ENCODE data around the gene ADSL. TPM values are rescaled to one million over a fixed set of nuclear protein-coding genes. Genes with fewer than 3 reads are reported as not detected.

The ADSL gene
- total RNA-seq, result 10 to 100 TPM; 36.1 to 71.8 (median 58.1) TPM

DNA sequence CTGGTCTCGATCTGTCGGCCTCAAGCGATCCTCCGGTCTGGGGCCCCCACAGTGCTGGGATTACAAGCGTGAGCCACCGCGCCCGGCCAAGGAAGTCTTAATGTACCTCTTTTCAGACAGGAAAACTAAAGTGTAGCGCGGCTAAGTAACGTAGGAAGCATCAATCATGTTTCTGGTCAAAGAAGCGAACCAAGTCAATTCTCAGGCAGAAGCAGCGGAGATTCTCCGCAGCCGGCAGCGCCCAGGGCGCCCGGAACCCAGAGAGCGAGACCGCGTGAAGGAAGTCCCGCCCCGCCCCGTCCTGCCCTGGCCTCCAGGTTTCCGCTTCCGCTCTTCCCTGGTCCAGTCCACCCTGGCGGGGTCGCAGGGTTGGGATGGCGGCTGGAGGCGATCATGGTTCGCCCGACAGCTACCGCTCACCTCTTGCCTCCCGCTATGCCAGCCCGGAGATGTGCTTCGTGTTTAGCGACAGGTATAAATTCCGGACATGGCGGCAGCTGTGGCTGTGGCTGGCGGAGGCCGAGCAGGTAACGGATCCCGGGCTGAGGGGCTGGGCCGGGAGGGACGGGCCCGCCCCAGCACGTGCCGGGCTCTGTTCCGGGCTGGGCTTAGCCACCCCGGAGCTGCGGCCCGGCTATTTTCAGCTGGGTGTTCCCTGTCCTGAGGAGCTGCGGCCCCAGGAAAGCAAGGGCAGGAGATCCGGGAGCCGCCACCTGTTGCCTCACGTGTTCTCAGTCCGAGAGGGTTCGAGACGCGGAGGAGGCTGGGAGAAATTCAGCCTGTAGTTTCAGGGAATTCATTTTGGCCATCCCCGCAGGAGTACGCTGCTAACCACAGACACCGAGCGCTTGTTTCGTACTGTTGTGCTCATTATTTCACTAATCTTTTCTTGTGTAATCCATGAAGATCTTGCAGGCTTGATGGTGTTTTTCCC lies at the start of gene ADSL:
Gene ADSL (plus strand): TSS at position 316 of the 934 bp plus-strand sequence. CDS start 59 bp downstream, at position 375.
- TF ChIP-seq, protein P1, sequence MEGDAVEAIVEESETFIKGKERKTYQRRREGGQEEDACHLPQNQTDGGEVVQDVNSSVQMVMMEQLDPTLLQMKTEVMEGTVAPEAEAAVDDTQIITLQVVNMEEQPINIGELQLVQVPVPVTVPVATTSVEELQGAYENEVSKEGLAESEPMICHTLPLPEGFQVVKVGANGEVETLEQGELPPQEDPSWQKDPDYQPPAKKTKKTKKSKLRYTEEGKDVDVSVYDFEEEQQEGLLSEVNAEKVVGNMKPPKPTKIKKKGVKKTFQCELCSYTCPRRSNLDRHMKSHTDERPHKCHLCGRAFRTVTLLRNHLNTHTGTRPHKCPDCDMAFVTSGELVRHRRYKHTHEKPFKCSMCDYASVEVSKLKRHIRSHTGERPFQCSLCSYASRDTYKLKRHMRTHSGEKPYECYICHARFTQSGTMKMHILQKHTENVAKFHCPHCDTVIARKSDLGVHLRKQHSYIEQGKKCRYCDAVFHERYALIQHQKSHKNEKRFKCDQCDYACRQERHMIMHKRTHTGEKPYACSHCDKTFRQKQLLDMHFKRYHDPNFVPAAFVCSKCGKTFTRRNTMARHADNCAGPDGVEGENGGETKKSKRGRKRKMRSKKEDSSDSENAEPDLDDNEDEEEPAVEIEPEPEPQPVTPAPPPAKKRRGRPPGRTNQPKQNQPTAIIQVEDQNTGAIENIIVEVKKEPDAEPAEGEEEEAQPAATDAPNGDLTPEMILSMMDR (IDR thresholded peaks at IDR 0.05), result peak in 2 of 5 experiments; percentile 11 to 52
- peak; percentile 65 to 97 for TF ChIP-seq EP300 (IDR thresholded peaks at IDR 0.05)
- TF ChIP-seq POLR2A (IDR thresholded peaks at IDR 0.05), result peak; percentile 68 to 80
- peak; percentile 77 to 81 for DNase-seq (ENCODE audit: low spot score in 2 of 2)
- Histone ChIP-seq H3K27ac (peak within 1 kb of the TSS; percentile 83 to 94 (median 88)), H3K36me3 (peaks cover 0 to 23% (median 4%) of the 10 kb centered on the region in 3 donors), H3K9me3 (no peaks in the 10 kb centered on the region), H3K27me3 (no peaks in the 10 kb centered on the region), H3K4me3 (peak within 1 kb of the TSS; percentile 78 to 95 (median 82)), H3K4me1 (peaks cover 0 to 29% (median 17%) of the 10 kb centered on the region in 4 donors)
- 0 to 1% methylated on average over 50 to 62 of the region's 65 CpGs for WGBS, 2 donors

DNA sequence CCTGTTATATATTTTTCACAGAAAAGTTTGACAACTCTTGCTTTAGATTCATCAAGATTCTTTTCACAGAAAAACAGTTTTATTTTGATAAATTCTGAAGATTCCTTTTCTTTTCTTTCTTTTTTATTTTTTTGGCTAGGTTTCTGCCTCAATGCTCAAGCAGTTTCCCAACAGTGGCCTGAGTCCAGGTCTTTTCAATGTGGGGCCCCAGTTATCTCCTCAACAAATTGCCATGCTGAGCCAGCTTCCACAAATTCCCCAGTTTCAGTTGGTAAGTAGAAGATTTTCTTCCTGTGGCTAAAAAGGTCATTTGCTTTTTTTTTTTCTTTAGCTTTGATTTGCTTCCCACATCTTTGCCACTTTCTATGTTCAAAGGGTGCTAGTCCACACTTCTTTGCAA lies 46.0 kb upstream of the ADSL start:
- no peak for DNase-seq (ENCODE audit: low spot score in 2 of 2)
- H3K9me3 ChIP-seq, result no peaks in the 10 kb centered on the region
- H3K4me1 ChIP-seq, result peaks cover 0 to 20% (median 6%) of the 10 kb centered on the region in 4 donors
- H3K36me3 ChIP-seq, result peaks cover 0 to 68% (median 12%) of the 10 kb centered on the region in 3 donors
- no peaks in the 10 kb centered on the region for H3K27me3 ChIP-seq
- TF ChIP-seq POLR2A (IDR thresholded peaks at IDR 0.05) (no peak), EP300 (IDR thresholded peaks at IDR 0.05) (no peak)
- TF ChIP-seq, protein P1 (IDR thresholded peaks at IDR 0.05), result no peak
- no peak overlapping the region for H3K4me3 ChIP-seq
- peak overlapping the region in 1 of 4 donors; percentile 51 for H3K27ac ChIP-seq

DNA sequence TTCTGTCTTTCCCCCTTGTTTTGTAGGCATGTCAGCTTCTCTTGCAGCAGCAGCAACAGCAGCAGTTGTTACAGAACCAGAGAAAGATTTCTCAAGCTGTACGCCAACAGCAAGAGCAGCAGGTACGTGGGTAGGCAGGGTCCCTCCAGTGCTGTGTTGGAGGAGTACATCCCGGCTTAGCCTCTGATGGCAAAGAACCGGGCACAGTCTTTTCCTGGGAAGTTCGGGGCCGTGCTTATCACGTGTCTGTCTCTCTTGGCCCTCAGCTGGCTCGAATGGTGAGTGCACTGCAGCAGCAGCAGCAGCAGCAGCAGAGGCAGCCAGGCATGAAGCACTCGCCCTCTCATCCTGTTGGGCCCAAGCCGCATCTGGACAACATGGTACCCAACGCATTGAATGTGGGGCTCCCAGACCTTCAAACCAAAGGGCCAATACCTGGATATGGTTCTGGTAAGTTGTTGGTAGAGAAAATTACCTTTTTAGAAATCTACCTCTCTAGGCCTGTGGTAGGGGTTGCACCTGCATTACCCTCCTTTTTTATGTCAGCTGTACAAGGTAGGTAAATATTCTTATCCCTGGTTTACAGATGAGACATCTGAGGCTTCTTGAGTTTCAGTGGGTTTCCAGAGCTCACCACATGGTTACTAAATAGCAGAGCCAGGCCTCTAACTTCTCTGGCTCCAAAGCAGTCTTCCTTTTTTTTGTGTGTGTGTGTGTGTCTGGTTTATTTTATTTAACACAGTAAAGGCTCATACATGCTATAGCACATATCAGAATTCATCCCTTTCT lies 45.2 kb upstream of the ADSL start:
- WGBS, 2 donors, result 91 to 98% methylated on average over 11 of the region's 11 CpGs
- peaks cover 0 to 62% (median 12%) of the 10 kb centered on the region in 3 donors for H3K36me3 ChIP-seq

DNA sequence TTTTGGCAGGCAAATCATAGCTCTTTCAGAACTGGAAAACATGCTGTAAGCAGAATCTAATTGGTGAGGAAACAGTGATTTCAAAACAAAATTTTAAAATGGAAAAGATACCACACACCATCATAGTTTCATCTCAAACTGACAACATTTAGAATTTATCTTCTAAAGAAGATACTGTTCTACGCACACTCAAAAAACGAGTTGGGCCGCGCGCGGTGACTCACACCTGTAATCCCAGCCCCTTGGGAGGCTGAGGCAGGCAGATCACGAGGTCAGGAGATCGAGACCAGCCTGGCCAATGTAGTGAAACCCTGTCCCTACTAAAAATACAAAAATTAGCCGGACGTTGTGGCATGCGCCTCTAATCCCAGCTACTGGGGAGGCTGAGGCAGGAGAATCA lies 44.2 kb upstream of the ADSL start:
- Histone ChIP-seq H3K4me1 (peaks cover 0 to 20% (median 6%) of the 10 kb centered on the region in 4 donors), H3K36me3 (peaks cover 0 to 52% (median 12%) of the 10 kb centered on the region in 3 donors), H3K9me3 (no peaks in the 10 kb centered on the region), H3K27ac (no peak overlapping the region), H3K4me3 (no peak overlapping the region), H3K27me3 (no peaks in the 10 kb centered on the region)
- TF ChIP-seq, protein P1 (IDR thresholded peaks at IDR 0.05), result no peak
- TF ChIP-seq EP300 (IDR thresholded peaks at IDR 0.05) (no peak), POLR2A (IDR thresholded peaks at IDR 0.05) (no peak)
- 94 to 97% methylated on average over 11 of the region's 11 CpGs for WGBS, 2 donors
- DNase-seq (ENCODE audit: low spot score in 2 of 2), result no peak

More for the DNA sequence above, 45.2 kb upstream of the ADSL start:
- H3K27ac ChIP-seq, result no peak overlapping the region
- peaks cover 0 to 20% (median 6%) of the 10 kb centered on the region in 4 donors for H3K4me1 ChIP-seq
- no peak overlapping the region for H3K4me3 ChIP-seq
- no peaks in the 10 kb centered on the region for H3K9me3 ChIP-seq
- DNase-seq (ENCODE audit: low spot score in 2 of 2), result no peak
- H3K27me3 ChIP-seq, result no peaks in the 10 kb centered on the region
- TF ChIP-seq, protein P1 (IDR thresholded peaks at IDR 0.05), result no peak
- TF ChIP-seq EP300 (IDR thresholded peaks at IDR 0.05), result no peak
- no peak for TF ChIP-seq POLR2A (IDR thresholded peaks at IDR 0.05)

Measured in tibial nerve (tissue), 4 donors.